H54 (cell line): ENCODE results near the gene TRAF1.
A peak's percentile ranks its signal among the peaks of the same experiment; 100 is the strongest.

Source experiments
- DNase-seq: peaks from one replicate; pipeline ENCODE4 v3.0.0; 2011; ENCODE audit warnings: low spot score, mixed read lengths; ENCODE audit not compliant: insufficient read length
- FAIRE-seq: peaks from 3 replicates; lab custom pipeline; 2011; peaks lifted over from hg19 to GRCh38; lab: Jason Lieb, UNC
- POLR2A ChIP-seq: IDR thresholded peaks from 2 replicates; pipeline ENCODE4 v1.6.1; 2011; ENCODE audit warnings: low read depth, mild to moderate bottlenecking, low read length

The TRAF1 gene

DNA sequence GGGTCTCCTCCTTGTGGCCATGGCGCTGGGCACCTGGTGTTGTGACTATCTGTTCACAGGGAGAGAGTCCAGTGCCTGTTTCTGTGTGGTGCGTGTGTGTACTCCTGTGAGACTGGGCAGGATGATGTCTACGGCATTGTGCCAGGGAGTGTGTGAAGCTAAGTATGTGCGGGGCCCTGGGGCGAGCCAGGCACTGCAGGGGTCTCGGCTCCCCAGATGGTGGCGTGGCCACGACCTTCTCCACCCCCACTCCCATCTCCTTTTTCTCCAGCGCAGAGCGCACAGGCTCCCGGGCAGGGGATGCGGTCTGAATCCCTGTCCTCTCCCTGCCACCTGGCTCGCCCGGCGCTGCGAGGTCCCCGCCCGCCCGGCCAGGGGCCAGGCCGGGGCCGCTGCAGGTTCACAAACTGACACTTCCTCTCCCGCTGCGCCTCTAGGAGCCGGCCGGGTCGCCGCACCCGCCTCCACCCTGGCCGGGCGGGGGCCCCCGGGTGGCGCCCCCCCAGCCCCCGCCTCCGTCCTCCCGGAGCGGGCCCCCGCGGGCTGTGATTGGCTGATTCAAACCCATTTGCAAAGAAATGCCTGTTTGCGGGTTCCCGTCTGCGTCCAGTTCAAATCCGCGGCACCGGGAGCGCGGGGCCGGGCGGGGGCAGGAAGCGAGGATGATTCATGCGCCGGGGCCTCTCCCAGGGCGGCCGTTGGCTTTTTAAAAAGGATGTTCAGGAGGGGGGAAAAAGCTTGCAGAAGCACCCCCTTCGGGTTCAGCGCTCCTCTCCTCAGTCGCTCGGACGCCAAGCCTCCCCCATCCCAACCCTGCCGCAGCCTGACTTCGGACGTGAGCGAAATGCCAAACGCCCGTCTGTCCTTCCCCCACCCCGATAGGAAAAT lies 50.4 kb downstream of the TRAF1 start:
- DNase-seq = peak; percentile 100
- peak; percentile 49; the same call in 1 of the 2 replicates for TF ChIP-seq POLR2A
- no peak for FAIRE-seq

DNA sequence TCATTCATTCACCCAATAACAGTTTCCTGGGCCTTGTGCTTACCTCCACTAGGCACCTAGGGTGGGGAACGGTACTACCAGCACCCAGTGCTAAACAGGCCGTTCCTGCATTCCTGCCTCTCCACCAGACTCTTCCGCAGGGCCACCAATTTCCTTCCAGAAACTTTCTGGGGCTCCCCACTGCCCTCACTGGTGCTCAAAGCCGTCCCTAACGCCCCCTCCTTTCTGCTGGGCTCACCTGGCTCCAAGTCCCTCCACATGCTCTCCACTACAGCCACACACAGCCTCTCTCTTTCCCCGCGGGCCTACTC lies 51.0 kb downstream of the TRAF1 start:
- FAIRE-seq = no peak
- DNase-seq = no peak
- no peak for TF ChIP-seq POLR2A

DNA sequence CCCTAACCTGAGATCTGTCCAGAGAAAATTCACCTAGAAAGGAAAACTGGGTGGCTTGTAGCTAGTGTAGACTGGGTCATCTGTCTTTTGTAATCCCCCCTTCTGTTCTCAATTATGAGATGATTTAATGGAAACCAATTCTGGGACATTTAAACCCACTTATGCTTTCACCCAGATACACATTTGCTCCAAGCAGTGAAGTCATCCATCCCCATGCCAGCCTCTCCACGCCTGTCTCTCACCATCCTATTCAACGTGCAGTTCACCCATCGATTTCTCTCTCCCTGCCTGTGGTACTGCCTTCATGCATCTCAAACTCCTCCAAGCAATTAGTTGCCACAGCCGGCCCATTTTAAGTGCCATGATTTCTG lies 51.4 kb downstream of the TRAF1 start:
- DNase-seq = no peak
- no peak for FAIRE-seq
- no peak for TF ChIP-seq POLR2A

DNA sequence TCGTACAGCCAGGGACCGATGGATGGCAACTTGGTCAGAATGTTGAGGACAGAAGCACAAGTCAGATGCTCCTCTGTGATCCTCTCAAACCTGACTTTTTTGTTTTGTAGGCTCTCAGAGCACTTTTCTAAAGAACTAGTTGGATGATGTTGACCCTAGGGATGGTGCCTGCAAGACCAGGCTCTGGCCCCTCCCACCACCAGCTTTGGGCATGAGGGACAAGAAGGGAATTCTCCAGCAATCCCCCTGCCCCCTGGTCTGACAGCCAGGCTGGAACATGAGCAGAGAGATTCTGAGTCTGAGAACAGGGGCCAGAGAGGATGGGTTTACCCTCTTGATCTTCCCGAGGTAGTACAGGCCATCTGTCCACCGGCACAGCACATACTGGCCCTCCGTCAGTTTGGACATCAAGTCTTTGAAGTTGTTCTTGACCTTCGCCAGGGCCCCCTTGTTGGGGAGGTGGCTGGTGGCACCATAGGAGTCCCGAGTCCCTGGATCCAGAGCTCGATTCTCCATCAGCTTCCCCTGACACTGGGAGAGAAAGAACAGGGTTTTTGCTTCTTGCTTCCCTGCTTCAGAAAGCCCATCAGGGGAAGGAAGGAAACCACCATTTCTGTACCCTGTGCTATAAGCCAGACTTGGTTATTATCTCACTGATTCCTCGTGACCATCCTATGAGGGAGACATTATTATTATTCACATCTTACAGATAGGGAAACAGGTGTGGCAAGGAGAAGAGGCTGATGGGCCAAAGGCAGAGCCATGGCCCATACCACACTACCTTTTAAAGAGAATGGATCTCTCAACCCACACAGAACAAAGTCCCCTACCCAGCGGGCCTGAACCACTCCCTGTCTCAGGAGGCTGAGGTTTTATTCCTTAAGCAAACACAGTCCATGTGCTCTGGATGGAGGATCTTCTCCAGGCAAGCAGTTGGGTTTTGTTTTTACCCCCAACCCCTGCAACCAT lies 52.1 kb downstream of the TRAF1 start:
- DNase-seq (no peak), FAIRE-seq (no peak)
- TF ChIP-seq POLR2A = no peak

DNA sequence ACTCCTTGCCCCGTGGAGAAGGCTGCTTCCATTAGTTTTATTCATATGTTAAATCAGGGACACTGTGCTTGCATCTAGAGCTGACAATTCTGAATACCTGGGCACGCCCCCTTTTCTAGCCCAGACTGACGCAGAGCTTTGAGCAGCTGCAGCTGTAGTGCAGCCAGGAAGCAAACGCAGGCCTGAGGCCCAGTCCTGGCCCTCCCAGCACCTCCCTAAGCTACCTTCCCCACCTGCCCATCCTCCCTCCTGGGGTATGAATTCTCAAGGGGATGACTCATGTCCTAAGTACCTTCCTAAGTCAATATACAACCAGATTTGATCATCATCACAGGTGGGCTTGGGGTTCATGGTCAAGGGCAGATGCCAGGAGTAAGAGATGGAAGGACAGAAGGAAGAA lies 53.1 kb downstream of the TRAF1 start:
- DNase-seq (peak; percentile 78), FAIRE-seq (no peak)
- TF ChIP-seq POLR2A = no peak

DNA sequence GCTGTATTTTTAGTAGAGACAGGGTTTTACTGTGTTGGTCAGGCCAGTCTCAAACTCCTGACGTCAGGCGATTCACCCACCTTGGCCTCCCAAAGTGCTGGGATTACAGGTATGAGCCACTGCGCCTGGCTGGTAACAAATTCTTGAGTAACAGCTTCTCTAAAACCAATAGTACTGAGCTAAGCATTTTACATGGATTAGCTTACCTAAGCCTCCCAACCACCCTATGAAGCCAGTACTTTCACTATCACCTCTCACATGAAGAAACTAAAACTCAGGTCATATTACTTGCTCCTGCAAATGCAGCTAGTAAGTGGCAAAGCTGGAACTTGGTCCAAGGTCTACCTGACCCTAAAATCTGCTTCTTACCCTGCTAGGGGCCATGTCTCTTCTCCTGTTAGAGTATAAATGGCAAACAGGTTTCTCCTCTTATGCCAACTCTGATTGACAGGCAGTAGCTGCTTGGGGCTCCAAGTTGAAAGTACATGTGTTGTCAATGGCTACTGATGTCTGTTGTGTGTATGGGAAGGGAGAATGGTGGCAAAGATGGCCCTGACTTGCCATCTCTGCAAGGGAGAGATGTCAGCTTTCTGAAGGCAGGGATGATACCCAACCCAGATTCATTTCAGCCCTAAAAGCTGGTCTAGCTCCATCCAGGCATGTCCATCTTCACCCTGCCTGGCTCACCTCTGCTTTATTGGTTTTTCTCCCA lies 53.6 kb downstream of the TRAF1 start:
- no peak for DNase-seq
- no peak for FAIRE-seq
- no peak for TF ChIP-seq POLR2A

DNA sequence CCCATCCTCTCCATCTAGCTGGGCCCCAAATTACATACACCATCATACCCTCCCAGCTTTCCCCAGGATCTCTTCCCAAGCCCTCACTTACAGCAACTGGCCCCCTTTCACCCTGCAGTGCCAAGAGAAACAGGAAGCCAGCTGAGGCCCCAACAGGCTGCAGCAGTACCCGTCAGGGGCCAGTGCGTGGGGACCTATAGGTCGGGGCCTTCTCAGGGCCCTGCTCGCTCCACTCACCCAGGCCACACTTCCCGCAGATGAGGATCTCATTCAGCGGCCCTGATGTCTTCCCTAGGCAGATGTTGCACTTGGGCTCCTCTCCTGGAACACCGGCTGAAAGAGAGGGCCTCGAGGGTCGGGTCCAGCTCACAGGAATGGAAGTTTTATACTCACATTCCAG lies 56.4 kb downstream of the TRAF1 start:
- TF ChIP-seq POLR2A = no peak
- no peak for DNase-seq
- FAIRE-seq = no peak

DNA sequence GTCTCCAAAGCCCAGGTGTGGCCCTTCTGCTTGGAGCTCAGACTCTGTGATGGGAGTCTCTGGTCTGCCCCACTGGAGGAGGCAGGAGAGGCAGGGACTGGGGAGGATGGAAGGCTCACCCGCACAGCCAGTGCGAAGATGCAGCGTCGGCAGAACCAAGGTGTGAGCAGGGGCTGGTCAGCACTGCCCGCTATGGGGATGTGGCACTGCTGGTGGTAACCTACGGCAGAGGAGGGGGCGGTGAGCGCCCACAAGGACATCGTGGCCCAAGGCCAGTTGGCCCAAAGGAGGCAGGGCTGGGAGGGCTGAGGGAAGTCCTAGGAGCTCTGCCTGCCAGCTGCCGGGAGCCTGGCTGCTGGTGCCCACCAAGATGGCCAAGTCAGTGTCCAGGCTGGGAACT lies 56.9 kb downstream of the TRAF1 start:
- no peak for FAIRE-seq
- DNase-seq = no peak
- TF ChIP-seq POLR2A = no peak

DNA sequence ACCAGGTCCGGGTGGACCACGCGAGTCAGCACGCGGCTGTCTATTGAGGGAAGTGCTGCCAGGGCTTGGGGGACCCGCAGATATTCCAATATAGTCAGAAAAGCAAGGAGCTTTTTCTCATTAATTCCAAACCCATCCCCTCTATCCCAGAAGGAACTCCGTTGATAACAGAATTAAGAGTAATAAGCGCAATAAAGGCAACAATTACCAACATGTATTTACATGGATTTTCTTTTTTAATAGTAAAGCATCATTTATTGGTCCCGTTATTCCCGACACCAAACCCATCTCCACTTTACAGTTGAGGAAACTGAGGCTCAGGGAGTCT lies 57.3 kb downstream of the TRAF1 start:
- no peak for DNase-seq
- no peak for FAIRE-seq
- no peak for TF ChIP-seq POLR2A

DNA sequence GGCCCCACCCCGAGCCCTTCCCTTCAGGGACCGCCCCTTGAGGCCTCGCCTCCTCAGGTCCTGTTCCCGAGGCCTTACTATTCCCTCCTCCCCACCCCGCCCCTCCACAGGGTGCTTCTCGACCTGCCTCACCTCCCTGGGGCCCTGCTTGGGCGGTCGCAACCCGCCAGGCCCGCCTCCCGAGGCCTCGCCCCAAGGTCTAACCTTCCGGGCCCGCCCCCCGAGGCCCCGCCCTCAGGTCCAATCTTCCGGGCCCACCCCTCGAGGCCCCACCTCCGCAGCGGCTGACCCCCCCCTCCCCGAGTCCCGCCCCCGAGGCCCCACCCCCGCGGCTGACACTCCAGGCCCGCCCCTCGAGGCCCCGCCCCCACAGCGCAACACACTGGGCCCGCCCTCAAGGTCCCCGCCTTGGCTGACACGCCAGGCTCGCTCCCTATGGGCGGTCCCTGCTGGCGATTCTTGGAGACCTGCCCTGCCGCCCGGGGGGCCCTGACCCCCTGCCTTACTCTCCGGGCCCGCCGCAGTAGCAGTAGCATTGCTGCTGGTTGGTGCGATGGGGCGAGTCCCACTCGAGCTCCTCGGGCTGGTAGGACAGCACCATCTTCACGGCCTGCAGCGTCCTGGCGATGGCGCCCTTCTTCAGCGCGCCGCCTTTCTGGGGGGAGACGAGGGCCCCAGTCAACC lies 57.8 kb downstream of the TRAF1 start:
- no peak for FAIRE-seq
- DNase-seq = no peak
- TF ChIP-seq POLR2A = no peak

DNA sequence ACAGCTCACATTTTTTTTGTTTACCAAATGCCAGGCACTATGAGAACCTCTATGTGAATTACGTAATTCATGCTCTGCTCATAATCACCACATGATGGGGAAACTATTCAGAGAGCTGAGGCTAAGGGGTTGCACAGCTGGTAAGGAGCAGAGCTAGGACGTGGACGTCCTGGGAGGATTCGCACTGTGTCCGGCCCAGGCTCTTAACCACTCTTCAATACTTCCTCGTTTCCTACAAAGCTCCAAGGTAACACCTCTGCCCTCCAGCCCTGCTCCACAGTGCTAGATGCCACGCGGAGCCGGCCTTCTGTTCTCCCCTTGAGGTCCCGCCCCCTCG lies 58.3 kb downstream of the TRAF1 start:
- no peak for DNase-seq
- TF ChIP-seq POLR2A = no peak
- no peak for FAIRE-seq

DNA sequence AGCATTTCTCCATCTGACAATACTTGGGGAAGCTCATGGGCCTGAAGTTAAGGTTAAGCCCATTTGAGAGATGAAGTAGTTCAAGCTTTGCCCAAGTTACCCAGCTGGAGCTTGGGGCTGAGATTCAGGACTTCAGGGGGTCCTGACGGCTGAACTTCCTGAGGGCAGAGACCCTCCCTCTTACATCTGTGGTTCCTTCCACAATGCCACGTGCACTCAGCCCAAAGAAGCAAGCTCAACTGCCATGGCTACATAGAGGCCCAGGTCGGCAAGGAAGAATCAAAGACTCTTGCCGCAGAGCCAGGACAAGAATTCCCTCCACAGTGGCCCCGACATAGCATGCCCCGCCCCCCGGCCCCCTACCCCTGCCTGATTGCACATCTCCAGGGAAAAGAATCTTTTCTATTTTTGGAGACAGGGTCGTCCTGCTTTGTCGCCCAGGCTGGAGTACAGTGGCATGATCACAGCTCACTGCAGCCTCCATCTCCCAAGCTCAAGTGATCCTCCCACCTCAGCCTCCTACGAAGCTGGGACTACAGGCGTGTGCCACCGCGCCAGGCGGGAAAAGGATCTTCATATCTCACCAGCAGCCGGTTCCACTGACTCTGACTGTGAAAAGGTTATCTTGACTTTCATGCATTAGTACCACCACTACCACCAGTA lies 58.8 kb downstream of the TRAF1 start:
- no peak for DNase-seq
- FAIRE-seq = no peak
- no peak for TF ChIP-seq POLR2A

DNA sequence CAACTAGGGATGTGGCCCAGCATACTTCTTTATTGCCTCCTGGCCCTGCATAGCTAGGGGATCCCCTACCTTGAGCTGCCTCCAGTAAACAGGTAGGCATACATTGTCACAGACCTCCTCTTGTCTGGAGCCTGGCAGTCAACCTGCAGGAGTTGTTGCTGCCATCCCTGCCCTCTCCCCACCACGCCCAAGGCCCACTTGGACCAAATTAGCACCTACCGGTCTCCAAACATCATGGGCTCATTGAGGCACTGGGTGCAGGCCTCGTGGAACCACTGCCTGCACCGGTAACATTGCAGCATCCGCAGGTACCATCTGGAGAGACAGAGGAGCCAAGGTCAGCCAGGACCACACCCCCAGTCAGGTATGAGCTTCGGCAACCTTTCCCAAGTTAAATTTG lies 59.9 kb downstream of the TRAF1 start:
- no peak for TF ChIP-seq POLR2A
- FAIRE-seq = no peak
- no peak for DNase-seq
